Limb (tissue), 2 donors: ENCODE results near the gene DLG1.

Experiments used
- DNase-seq, 2 donors: peaks; one replicate each; pipeline ENCODE4 v3.0.0-alpha.2; 2016; ENCODE audit errors: extremely low spot score in 2 of 2

DLG1 gene

GRCh38 chr3:197030379-197031314, 267.8 kb downstream of the DLG1 start:
- DNase-seq: peak in 1 of 2 donors; percentile 28

GRCh38 chr3:197029511-197030167, 268.8 kb downstream of the DLG1 start, which contains the start of gene MELTF:
MELTF (minus strand) TSS chr3:197029817; CDS start chr3:197029702, 115 bp downstream.
- DNase-seq: peak; percentile 39 to 81

- peak in 1 of 2 donors; percentile 48 for DNase-seq
Observed at GRCh38 chr3:197028728-197029510, 269.5 kb downstream of the DLG1 start.

DNA sequence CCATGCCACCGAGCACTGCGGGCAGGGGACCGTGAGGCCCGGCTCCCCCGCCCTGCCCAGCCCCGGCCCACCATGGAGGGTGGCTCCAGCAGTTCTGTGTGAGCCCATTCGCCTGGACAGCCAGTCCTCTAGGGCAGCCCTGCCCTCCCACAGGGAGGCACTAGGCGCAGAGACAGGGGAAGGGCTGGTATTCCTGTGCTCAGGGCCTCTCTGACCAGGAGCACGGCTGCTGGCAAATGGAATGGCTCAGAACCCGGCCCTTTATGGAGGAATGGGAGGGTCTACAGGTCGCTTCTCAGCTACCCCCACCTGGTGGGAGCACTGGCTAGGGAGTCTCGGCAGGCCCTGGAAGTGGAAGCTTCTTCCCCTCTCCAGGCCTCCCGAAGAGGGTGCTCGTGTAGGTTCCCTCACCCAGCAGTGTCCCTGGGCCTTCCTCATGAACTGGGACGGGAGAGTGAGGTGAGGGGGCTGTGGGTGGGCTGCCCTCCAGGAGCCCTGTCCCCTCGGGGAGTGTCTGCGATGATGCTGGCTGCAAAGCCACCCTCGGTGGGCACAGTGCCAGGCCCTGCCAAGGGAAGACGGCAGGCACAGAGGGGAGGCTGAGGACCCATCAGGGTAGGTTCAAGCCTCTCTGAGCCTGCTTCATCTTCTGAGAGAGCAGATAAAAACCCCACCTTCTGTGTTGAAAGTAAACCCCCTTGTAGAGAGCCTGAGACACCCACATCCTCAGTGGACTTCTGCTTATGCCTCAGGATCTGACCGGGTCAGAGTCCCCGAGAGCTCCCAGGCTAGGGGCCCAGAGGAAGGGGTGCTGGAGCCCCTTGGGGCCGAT, 270.3 kb downstream of the DLG1 start:
- peak in 1 of 2 donors; percentile 44 for DNase-seq

DNA sequence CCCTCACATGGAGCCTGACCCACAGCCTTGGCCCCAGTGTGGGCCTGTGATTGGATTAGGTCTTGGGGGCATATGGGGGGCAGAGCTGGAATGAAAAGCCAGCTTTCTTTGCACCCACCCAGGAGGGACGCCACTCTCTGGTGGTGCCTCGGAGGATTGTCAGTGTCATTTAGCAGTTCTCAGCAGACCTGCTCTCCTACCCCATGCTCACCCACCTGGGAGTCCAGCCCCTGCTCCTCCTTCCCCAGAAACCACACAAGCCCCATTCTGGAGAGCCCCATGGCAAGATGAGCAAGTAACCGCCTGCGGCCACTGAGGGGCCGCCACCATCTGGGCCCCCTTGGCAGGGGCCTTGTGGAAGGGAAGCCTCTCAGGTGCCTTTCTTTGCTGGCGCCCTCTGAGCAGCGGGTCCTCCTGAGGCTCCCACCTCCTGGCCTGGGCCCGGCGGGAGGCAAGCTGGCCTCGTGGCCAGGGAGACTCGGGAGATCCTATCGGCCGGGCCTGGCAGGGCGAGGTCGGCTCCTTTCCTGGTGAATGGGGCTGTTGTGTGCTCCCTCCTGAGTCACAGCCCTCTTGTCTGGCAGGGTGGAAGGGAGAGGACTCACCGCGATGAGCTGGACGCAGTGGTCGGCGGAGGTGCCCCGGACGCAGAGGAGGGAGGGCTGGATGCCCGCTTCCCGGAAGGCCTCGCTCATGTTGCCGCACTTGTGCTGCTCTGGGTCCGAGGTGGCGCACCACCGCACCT, 271.1 kb downstream of the DLG1 start:
- DNase-seq: peak in 1 of 2 donors; percentile 27

- peak in 1 of 2 donors; percentile 26 for DNase-seq
Observed at GRCh38 chr3:197026481-197026866, 271.9 kb downstream of the DLG1 start.

GRCh38 chr3:197025736-197026480, 272.5 kb downstream of the DLG1 start:
- DNase-seq: peak in 1 of 2 donors; percentile 26

DNA sequence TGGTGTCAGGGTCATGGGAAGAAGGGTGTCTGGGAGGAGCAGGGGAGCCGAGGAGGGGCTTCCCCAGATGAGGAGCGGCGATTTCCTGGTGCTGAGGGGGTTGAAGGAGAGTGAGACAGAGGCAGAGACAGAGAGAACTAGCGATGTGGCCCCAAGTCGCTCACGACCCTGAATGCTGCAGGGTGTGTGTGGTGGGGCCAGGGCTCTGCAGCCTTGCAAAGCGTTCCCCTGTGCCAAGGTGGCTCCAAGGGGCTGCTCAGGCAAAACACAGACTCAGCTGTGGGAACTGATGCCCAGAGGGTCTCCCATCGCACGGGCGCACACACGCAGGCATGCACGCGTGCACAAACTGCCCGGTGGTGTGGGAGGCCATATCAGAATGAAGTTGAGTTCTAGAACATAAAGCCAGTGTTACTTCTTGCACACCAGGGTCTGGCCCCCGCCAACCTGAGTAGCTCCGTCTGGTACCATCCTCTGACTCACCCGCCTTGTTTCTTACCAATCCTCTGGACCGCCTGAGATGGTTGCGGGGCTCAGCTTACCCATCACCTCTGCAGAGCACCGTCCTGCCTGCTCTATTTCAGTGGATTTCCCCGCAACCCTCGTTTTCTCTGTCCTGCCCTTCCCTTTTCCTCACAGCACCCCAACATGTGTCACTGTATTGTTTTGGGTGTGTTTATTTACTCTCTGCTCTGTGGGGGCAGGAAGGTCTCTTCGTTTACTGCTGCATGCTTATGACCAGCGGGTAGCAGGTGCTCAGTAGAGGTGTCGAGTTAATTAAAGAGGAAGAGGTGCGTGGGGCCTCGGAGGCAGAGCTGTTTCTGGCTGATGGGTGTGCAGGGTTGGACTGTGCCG, 273.3 kb downstream of the DLG1 start:
- no peak for DNase-seq

DNA sequence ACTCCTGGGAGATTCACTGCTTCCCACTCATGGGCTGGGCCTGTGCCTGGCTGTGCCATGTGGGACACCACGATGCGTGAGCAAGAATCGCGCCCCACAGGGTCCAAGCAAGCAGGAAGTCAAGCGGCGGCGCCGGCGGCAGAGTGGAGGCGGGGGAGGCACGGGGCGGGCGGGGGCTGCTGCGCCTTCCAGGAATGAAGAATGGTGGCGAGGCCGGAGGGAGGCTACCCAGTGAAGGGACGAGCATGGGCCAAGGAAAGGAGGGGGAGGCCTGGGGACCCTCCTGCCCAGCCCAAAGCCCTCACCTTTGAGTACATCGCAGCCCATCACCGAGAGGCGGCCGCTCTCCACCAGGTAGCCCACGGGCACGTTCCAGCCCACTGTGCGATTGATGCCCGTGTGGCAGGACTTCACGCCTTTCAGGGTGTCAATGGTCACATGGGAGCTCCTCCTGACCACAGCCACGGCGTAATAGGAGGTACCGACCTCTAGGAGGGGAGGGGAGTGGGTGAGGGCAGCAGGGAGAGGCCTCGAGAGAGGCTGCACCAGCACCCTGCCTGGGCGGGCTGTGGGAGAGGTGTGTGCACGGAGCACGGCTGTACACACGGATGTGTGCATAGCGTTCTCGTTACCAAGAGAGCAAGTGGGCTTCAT, 274.3 kb downstream of the DLG1 start:
- peak in 1 of 2 donors; percentile 35 for DNase-seq

- DNase-seq: peak in 1 of 2 donors; percentile 33
Observed at GRCh38 chr3:197023241-197023997, 275.0 kb downstream of the DLG1 start.

DNA sequence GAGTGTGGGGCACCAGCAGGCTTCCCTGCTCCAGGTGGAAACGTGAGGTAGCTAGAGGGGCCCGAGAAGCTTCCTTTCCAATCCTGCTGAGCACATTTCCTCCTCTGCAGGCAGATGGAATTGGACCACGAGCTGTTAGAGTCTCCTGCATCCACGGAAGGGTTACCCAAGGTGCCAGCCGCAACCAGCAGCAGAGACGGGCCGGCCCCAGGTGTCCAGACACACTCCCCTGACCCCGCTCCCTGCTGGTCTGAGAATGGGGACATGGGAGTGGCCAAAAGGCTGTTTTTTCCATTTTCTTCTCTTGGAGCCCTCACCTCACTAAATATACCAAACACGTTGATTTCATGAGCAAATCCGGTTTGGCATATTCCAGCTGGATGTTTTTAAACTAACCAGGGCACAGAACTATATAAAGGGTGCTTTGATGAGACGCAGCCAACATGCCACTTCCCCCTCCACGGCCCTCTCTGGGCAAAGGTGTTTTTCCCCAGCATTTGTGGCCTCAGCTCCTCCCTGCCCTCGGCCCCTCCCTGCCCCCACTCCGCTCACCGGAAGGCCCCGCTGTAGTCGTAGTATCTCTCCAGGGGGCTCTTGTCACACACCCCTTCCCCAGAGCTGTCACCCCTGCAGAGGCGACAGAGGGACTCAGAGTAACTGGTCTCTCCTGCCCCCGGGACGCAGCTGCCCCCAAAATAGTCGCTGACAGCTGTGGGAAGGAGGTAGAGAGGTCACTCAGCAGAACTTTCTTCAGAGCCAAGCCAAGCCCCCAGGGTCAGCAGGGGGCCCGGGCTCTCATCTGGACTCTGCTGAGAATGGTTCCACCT, 275.8 kb downstream of the DLG1 start:
- peak in 1 of 2 donors; percentile 37 for DNase-seq

DNA sequence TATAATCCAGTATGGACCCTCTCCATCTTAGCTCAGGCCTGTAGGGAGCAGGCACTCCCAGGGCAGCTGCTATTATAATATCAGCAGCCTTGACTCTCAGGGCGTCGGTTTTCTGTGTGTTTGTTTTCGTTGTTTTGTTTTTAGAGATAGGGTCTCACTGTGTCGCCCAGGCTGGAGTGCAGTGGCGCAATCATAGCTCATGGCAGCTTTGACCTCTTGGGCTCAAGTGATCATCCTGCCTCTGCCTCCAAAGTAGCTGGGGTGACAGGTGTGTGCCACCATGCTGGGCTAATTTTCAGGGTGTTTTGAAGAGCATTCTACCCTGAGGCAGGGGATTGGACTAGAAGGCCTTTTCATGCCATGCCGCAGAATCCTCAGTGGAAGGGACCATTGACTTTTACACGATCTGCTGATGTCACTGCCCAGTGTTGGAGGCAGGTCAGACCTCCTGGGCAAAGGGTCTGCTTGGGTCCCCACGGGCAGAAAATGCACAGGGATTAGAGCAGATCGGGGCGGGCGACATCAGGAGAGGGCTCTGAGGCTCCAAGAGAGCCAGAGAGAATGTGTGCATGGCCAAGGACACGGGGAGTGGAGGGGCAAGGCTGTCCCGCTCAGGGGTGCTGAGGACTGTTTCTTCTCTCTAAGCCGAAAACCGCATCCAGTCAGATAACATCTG, 276.5 kb downstream of the DLG1 start:
- DNase-seq: peak in 1 of 2 donors; percentile 28

- DNase-seq: no peak
Observed at GRCh38 chr3:197021231-197021630, 277.2 kb downstream of the DLG1 start.

DNA sequence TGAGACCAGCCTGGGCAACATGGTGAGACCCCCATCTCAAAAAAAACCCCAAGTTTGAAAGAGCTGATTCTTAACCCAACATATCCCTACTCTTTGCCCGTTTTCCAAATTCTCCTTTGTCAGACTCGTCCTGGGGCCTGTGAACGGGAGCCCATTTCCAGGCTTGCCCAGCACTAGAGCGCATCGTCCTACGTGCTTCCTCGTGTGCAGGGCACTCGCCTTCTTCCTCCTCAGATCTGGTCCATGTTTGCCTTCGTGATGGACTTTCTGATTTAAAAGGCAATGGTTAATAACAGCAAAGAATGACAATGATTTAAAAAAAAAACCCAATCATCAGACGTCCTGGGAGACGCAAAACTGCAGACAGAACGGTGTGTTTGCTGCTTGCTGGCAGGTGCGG, 278.9 kb downstream of the DLG1 start:
- no peak for DNase-seq

DNA sequence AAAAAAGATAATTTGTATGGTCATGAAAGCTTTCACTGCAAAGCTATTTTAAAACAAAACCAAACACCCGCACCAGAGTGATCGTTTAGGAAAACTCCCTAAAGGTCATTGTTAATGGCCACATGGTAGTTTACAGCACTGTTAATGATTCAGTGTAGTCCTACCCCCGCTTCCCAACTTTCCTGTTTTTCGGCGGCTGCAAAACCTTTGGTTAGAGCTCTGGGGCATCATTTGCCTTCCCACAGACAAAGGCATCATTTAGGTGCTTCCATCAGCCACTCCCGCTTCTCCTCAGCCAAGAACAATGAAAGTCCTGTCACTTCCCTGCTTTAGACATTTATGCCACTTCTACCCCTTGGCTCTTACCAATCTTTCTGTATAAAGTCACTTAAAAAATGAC, 279.4 kb downstream of the DLG1 start:
- no peak for DNase-seq

DNA sequence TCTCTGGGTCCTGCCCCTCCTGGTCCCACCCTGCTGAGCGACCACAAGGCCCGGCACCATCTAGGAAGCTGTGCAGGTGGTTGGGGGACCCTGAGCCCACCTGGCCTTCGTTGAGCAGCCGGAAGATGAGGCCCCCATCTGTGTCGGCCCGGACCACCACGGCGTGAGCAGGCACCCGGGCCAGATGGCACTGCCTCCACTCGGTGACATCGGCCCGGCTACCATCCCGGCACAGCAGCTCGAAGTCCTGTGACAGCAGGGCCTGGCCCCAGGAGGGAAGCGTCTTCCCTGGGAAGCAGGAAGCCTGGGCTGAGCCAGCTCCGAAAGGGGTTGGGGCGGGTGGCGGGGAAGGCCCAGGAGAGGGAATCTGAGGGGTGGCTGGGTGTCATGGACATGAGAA, 281.4 kb downstream of the DLG1 start:
- DNase-seq: no peak
